HG03571 (cell line): ENCODE measurements around the gene LINC00305.

Experiments used
- ATAC-seq: cut with Tn5 transposase; IDR thresholded peaks from one replicate; pipeline ENCODE4 v1.9.1; 2021; ENCODE audit not compliant: unreplicated experiment

The LINC00305 gene

GRCh38 chr18:64037812-64038414 lies 111.0 kb downstream of the LINC00305 start:
- peak; percentile 77 for ATAC-seq

- ATAC-seq = no peak
Measured at GRCh38 chr18:64032312-64032711, 116.6 kb downstream of the LINC00305 start.

DNA sequence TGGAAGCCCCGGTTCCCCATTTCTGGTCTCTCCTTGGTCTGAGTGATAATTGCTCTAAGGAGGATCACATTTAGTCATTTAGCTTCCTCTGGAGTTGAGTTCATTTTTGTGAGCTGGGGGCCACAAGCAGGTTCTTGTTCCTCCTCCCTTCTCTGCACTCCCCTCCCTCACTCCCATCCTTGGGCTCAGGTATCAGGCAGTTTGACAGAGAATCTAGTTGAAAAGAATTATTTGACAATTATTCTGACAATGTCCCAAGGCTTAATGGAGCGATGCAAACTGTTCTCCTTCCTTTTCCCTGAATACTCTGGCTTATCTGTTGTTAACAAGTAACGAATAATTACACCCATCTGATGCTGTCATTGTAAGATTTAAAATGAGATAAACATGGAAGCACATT lies 117.5 kb downstream of the LINC00305 start:
- no peak for ATAC-seq
